KMS-11 (cell line): Measurements from ENCODE around the gene IMMP2L.
A peak's percentile ranks its signal among the peaks of the same experiment; 100 is the strongest.

Experiments
- H2AFZ ChIP-seq: fragments of 200-600 bp; sonication (generic); 2 replicates; pipeline ENCODE4 v1.6.1; 2016; ENCODE audit warnings: antibody characterized with exemption, mixed run types, low read depth
- H3K27ac ChIP-seq: fragments of 200-600 bp; sonication (generic); 2 replicates; pipeline ENCODE4 v1.6.1; 2016; ENCODE audit warnings: mild to moderate bottlenecking, mixed run types
- H3K27me3 ChIP-seq: fragments of 200-600 bp; sonication (generic); 2 replicates; pipeline ENCODE4 v1.6.1; 2017; ENCODE audit warnings: mild to moderate bottlenecking, low read depth, mixed run types, moderate library complexity; ENCODE audit not compliant: insufficient read depth
- H3K36me3 ChIP-seq: fragments of 200-600 bp; sonication (generic); 2 replicates; pipeline ENCODE4 v1.6.1; 2017; ENCODE audit warnings: mild to moderate bottlenecking, mixed run types; ENCODE audit not compliant: insufficient read depth
- H3K4me1 ChIP-seq: fragments of 200-600 bp; sonication (generic); 2 replicates; pipeline ENCODE4 v1.6.1; 2016; ENCODE audit warnings: mild to moderate bottlenecking, low read depth, mixed run types; ENCODE audit not compliant: poor library complexity, severe bottlenecking
- H3K4me2 ChIP-seq: fragments of 200-600 bp; sonication (generic); 2 replicates; pipeline ENCODE4 v1.7.0; 2016; ENCODE audit warnings: mild to moderate bottlenecking, mixed run types
- H3K4me3 ChIP-seq: fragments of 200-600 bp; sonication (generic); IDR thresholded peaks from 2 replicates; pipeline ENCODE4 v1.6.1; 2017; ENCODE audit warnings: low read depth, low read length, mixed read lengths; ENCODE audit not compliant: insufficient read depth
- H3K79me2 ChIP-seq: fragments of 200-600 bp; sonication (generic); 2 replicates; pipeline ENCODE4 v1.6.1; 2016; ENCODE audit warnings: low read depth, mixed run types; ENCODE audit not compliant: insufficient read depth
- H3K9ac ChIP-seq: fragments of 200-600 bp; sonication (generic); 2 replicates; pipeline ENCODE4 v1.6.1; 2016; ENCODE audit warnings: mild to moderate bottlenecking, mixed run types
- H4K20me1 ChIP-seq: fragments of 200-600 bp; sonication (generic); 2 replicates; pipeline ENCODE4 v1.6.1; 2016; ENCODE audit warnings: mild to moderate bottlenecking, mixed run types; ENCODE audit not compliant: insufficient read depth
- TF ChIP-seq, protein P1 (sequence below): fragments of 200-600 bp; sonication (generic); conservative IDR thresholded peaks from 2 replicates; pipeline ENCODE4 v1.6.1; 2017; ENCODE audit warnings: low read depth, mild to moderate bottlenecking, antibody characterized with exemption, low read length, moderate library complexity, mixed read lengths

The IMMP2L gene

GRCh38 chr7:110909117-110909516, 653.2 kb downstream of the IMMP2L start:
- H4K20me1 ChIP-seq, result no peaks in the 10 kb centered on the region
- H3K36me3 ChIP-seq, result no peaks in the 10 kb centered on the region
- H3K9ac ChIP-seq, result no peak overlapping the region
- H3K4me1 ChIP-seq, result peaks cover 23% of the 10 kb centered on the region
- TF ChIP-seq, protein P1, sequence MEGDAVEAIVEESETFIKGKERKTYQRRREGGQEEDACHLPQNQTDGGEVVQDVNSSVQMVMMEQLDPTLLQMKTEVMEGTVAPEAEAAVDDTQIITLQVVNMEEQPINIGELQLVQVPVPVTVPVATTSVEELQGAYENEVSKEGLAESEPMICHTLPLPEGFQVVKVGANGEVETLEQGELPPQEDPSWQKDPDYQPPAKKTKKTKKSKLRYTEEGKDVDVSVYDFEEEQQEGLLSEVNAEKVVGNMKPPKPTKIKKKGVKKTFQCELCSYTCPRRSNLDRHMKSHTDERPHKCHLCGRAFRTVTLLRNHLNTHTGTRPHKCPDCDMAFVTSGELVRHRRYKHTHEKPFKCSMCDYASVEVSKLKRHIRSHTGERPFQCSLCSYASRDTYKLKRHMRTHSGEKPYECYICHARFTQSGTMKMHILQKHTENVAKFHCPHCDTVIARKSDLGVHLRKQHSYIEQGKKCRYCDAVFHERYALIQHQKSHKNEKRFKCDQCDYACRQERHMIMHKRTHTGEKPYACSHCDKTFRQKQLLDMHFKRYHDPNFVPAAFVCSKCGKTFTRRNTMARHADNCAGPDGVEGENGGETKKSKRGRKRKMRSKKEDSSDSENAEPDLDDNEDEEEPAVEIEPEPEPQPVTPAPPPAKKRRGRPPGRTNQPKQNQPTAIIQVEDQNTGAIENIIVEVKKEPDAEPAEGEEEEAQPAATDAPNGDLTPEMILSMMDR, result no peak
- no peaks in the 10 kb centered on the region for H3K79me2 ChIP-seq
- no peak overlapping the region for H3K27ac ChIP-seq
- no peak overlapping the region for H3K4me3 ChIP-seq
- H3K4me2 ChIP-seq, result no peak overlapping the region
- no peaks in the 10 kb centered on the region for H3K27me3 ChIP-seq
- H2AFZ ChIP-seq, result no peak overlapping the region

DNA sequence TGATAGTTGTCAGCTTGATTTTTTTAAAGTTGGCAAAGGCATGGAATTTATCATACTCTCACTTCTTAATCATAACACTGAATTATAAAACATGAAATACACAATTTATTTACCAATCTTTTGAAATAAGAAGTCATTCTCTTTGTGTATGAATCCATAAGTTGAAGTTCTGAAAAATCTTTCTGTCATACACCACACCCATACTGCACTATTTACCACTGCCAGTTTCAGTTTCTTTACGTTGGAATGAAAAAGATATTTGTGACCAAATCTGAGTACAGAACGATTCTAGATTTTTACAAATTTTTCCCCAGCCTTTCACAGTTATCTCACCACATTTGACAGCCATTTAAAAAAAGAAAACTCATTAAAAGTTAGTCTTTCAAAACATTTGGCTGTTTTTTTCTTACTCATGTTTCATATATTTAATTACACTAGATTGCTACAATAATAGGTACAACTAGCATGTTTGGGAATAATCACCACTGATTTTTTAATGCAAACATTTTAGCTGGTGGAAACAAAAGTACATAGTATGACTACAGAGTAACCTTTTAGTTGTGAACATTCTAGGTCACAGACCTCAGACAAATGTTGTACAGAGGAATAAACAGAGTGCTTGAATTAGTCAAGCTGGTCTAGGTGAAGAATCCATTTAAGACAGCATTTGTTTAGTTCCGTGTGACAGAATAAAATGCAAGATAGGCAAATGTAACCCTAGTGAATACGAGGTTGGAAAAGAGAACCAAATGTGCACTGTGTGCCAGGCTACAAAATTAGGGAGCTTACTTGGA, 656.3 kb downstream of the IMMP2L start:
- H2AFZ ChIP-seq, result no peak overlapping the region
- TF ChIP-seq, protein P1, result no peak
- H3K36me3 ChIP-seq, result no peaks in the 10 kb centered on the region
- peaks cover 23% of the 10 kb centered on the region for H3K4me1 ChIP-seq
- no peaks in the 10 kb centered on the region for H3K27me3 ChIP-seq
- no peak overlapping the region for H3K4me3 ChIP-seq
- no peaks in the 10 kb centered on the region for H4K20me1 ChIP-seq
- peak overlapping the region; percentile 35 for H3K4me2 ChIP-seq
- no peak overlapping the region for H3K9ac ChIP-seq
- no peak overlapping the region for H3K27ac ChIP-seq
- H3K79me2 ChIP-seq, result no peaks in the 10 kb centered on the region

DNA sequence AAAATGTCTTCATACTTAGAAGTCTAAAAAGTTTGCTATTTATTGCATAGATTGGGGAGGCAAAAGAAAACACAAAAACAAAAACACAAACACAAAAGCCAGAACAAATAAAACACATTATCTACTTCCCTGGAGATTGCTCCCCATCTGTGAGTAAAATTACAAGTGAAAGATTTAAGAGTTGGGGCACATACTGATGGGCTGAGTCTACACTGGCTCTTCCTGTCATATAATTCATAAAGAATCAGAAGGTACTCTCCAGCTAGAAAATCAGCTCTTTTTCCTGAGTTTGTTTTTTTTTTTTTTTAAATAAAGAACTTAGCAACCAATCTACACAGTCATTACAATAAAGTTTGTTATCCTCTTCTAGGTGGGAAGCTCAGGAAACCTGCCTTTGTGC, 663.8 kb downstream of the IMMP2L start:
- H3K4me2 ChIP-seq, result no peak overlapping the region
- no peaks in the 10 kb centered on the region for H3K36me3 ChIP-seq
- no peaks in the 10 kb centered on the region for H4K20me1 ChIP-seq
- no peaks in the 10 kb centered on the region for H3K79me2 ChIP-seq
- H3K27ac ChIP-seq, result no peak overlapping the region
- no peaks in the 10 kb centered on the region for H3K27me3 ChIP-seq
- no peak overlapping the region for H2AFZ ChIP-seq
- no peak overlapping the region for H3K4me3 ChIP-seq
- no peaks in the 10 kb centered on the region for H3K4me1 ChIP-seq
- TF ChIP-seq, protein P1, result no peak
- H3K9ac ChIP-seq, result no peak overlapping the region

DNA sequence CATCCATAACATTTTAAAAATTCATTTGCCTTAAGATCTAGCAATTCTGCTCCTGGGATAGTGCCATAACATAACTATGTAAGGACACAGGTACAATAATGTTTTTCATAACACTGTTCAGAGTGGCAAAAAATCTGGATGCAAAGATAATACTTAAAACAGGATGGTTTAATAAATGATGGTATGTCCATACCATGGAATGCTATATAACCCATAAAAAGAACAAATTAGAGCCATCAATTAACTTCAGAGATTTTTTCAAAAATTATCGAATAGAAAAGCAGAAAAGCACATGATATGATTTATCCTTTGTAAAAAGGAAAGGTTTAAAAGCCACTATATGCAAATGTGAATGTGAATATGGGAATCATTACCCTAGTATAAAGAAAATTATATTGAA, 664.8 kb downstream of the IMMP2L start:
- no peak overlapping the region for H3K4me2 ChIP-seq
- H3K9ac ChIP-seq, result no peak overlapping the region
- H3K27me3 ChIP-seq, result no peaks in the 10 kb centered on the region
- H3K4me1 ChIP-seq, result no peaks in the 10 kb centered on the region
- TF ChIP-seq, protein P1, result no peak
- no peak overlapping the region for H3K4me3 ChIP-seq
- no peaks in the 10 kb centered on the region for H3K36me3 ChIP-seq
- H3K79me2 ChIP-seq, result no peaks in the 10 kb centered on the region
- no peak overlapping the region for H2AFZ ChIP-seq
- H4K20me1 ChIP-seq, result no peaks in the 10 kb centered on the region
- no peak overlapping the region for H3K27ac ChIP-seq
